Large intestine (tissue), 3 donors: Measurements from ENCODE around the gene CFAP20DC. TPM values are rescaled to one million over a fixed set of nuclear protein-coding genes. Genes with fewer than 3 reads are reported as not detected.

Source experiments
- DNase-seq, 2 donors: peaks; one replicate each; pipeline versions ENCODE4 v3.0.0 to v3.0.0-alpha.2; 2013
- H3K27ac ChIP-seq: one replicate; pipeline ENCODE4 v1.5.1; 2013; ENCODE audit warnings: low read length
- H3K27me3 ChIP-seq: 2 replicates; pipeline ENCODE4 v1.6.1; 2013; ENCODE audit warnings: low read length; ENCODE audit not compliant: control insufficient read depth, insufficient read depth
- H3K36me3 ChIP-seq: 2 replicates; pipeline ENCODE4 v1.6.1; 2013; ENCODE audit warnings: low read length; ENCODE audit not compliant: control insufficient read depth, insufficient read depth
- H3K4me1 ChIP-seq: one replicate; pipeline ENCODE4 v1.6.1; 2013; ENCODE audit warnings: low read length; ENCODE audit not compliant: control insufficient read depth, insufficient read depth
- H3K4me3 ChIP-seq: one replicate; pipeline ENCODE4 v1.5.1; 2013; ENCODE audit warnings: low read length
- H3K9me3 ChIP-seq: one replicate; pipeline ENCODE4 v1.6.1; 2013; ENCODE audit warnings: mild to moderate bottlenecking, low read depth, low read length, moderate library complexity; ENCODE audit not compliant: control insufficient read depth
- WGBS: methylation state at CpG from one replicate; pipeline ENCODE4 v1.1.5; 2013; ENCODE audit warnings: low lambda C conversion rate; ENCODE audit not compliant: insufficient coverage; 5-methylcytosine and 5-hydroxymethylcytosine counted together
- polyA plus RNA-seq: library from polyadenylated mRNA; unstranded; fragments of 120-200 nt; gene quantifications from one replicate; pipeline ENCODE4 v1.2.1, GENCODE V29; 2013

Gene CFAP20DC
- polyA plus RNA-seq, 1 donor, result 0.82 TPM

DNA sequence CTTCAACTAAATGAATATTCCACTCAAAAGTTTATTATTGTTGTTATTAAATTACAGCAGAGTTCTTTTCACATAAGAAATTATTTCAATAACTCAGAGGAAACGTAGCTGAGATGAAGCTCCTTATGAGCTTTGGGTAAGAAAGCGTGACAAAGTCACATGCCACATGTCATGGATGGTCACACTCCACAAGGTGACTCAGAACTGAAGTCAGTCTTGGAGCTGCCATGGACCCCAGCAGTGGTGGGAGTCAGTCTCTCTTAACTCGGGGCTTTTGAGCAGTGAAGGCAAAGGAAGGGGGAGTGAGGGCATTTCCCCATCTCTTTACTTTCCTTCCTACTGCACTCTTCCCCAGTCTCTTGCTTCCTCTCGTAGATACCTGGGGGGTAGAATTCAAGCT, 295.8 kb downstream of the CFAP20DC start:
- no peaks in the 10 kb centered on the region for H3K9me3 ChIP-seq
- no peak overlapping the region for H3K4me3 ChIP-seq
- peaks cover 2% of the 10 kb centered on the region for H3K27me3 ChIP-seq
- no CpG with 5 or more reads among the region's 4 CpGs for WGBS
- DNase-seq, result no peak
- H3K36me3 ChIP-seq, result no peaks in the 10 kb centered on the region
- no peak overlapping the region for H3K27ac ChIP-seq
- no peaks in the 10 kb centered on the region for H3K4me1 ChIP-seq

DNA sequence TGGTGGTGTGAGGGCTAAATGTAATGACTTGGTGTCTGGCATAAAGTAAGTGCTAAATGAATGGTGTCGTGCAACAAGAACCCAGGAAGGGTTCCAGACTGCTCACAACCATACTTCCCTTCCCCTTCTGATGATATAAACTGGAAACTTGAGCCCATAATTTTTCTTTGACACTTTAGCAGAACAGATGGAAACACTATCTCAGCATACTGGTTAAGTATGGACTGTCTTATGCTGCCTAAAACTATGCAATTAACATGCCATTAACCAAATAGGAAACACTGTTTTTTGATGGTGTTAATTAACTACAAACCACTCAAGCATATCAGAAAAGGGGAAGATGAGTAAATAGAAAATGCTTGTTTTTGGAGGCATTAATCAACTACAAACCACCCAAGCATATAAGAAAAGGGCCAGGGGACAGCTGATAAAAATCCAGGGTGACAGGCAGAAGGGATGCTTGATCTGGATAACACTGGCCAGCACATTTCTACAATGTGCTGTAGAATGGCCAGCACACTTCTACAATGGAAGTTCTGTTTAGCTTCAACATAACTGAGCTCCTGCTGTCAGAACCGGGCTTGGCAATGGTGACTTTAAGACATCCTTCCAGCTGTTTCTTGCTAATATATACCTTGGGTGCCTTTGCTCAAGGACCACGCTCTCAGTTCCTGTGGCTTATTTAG, 297.8 kb downstream of the CFAP20DC start:
- no peaks in the 10 kb centered on the region for H3K4me1 ChIP-seq
- no peaks in the 10 kb centered on the region for H3K36me3 ChIP-seq
- DNase-seq, result no peak
- H3K4me3 ChIP-seq, result no peak overlapping the region
- H3K9me3 ChIP-seq, result no peaks in the 10 kb centered on the region
- H3K27ac ChIP-seq, result no peak overlapping the region
- 60% methylated on average over 1 of the region's 3 CpGs for WGBS
- H3K27me3 ChIP-seq, result peaks cover 2% of the 10 kb centered on the region

DNA sequence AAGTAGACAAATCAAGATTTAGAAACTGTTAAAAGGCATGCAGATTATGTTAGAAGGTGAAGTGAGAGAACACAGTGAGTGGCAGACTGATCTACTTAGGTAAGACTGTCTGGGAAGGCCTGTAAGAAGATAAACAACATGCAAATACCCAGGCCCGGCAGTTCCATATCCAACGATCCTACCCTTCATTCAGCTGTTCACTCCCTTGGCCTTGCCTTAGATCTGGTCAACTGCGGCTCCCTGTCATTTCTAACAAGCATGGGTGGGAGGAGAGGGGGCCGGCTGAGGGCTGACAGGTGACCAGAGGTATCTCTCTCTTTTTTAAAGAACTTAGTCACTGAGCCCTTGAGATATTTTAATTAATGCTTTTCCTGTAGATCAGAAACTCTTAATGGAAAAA, 298.6 kb downstream of the CFAP20DC start:
- Histone ChIP-seq H3K9me3 (no peaks in the 10 kb centered on the region), H3K27me3 (peaks cover 2% of the 10 kb centered on the region), H3K4me1 (no peaks in the 10 kb centered on the region), H3K27ac (no peak overlapping the region), H3K36me3 (no peaks in the 10 kb centered on the region), H3K4me3 (no peak overlapping the region)
- WGBS, result no CpG with 5 or more reads among the region's 4 CpGs
- no peak for DNase-seq

DNA sequence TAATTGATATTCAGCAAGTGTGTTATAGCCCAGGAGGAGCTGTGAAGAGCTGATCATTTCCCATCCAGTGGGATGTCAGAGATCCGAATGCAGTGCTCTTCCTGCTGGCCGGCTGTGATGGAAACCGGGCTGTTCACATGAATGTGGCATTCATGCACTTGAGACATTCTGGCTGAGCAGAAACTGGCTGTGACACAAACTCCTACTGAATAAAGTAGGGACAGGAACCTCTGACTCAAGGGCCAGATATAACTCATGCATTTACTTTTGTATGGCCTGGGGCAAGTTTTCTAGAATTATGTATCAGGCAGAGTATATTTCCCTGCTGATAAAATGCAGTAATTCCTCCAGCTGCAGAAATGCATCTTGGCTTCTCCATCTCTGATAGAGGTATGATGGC, 299.9 kb downstream of the CFAP20DC start:
- Histone ChIP-seq H3K36me3 (no peaks in the 10 kb centered on the region), H3K9me3 (no peaks in the 10 kb centered on the region), H3K27ac (no peak overlapping the region), H3K4me3 (no peak overlapping the region), H3K27me3 (peaks cover 2% of the 10 kb centered on the region), H3K4me1 (no peaks in the 10 kb centered on the region)
- no CpG with 5 or more reads among the region's 3 CpGs for WGBS
- DNase-seq, result no peak

DNA sequence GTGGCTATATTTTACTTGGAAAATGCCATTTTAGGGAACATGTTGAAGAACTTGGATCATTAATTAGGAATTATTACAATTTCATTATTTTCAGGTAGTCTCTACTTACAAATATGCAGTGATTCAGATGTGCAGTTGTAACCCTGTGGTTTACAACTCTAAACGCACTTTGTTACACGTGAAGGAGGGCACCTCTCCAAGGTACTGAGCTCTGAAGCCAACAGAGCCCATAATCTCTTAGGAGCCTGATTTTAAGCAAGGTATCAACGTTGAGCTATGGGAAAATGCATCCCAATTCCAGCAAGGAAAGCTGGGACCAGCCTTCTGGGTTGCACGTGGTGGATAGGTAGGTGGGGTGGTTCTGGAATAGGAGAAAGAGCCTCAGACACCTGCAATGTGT, 301.8 kb downstream of the CFAP20DC start:
- H3K4me3 ChIP-seq, result no peak overlapping the region
- no CpG with 5 or more reads among the region's 4 CpGs for WGBS
- H3K4me1 ChIP-seq, result no peaks in the 10 kb centered on the region
- H3K27ac ChIP-seq, result no peak overlapping the region
- H3K36me3 ChIP-seq, result no peaks in the 10 kb centered on the region
- peaks cover 2% of the 10 kb centered on the region for H3K27me3 ChIP-seq
- H3K9me3 ChIP-seq, result no peaks in the 10 kb centered on the region
- DNase-seq, result no peak

DNA sequence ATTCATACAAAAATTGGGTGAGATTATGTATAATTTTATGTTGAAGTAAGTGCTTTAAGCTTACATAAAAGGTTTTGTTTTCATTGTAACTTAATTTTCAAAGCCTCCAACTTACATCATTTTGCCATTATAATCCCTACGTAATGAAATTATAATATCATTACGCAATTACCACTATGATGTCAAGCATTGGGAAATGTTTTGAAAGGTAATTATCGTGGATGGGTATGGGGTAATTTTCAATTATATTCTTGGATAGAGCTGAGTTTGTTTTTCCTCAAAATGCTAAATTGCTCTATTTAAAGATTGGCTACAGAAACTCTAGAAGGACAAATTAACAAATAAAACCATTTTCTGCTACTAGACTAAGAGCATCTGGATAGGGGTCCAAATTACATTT, 303.1 kb downstream of the CFAP20DC start:
- WGBS, result 88% methylated on average over 3 of the region's 3 CpGs
- Histone ChIP-seq H3K36me3 (no peaks in the 10 kb centered on the region), H3K27me3 (no peaks in the 10 kb centered on the region), H3K4me1 (no peaks in the 10 kb centered on the region), H3K4me3 (no peak overlapping the region), H3K27ac (no peak overlapping the region), H3K9me3 (no peaks in the 10 kb centered on the region)
- no peak for DNase-seq

DNA sequence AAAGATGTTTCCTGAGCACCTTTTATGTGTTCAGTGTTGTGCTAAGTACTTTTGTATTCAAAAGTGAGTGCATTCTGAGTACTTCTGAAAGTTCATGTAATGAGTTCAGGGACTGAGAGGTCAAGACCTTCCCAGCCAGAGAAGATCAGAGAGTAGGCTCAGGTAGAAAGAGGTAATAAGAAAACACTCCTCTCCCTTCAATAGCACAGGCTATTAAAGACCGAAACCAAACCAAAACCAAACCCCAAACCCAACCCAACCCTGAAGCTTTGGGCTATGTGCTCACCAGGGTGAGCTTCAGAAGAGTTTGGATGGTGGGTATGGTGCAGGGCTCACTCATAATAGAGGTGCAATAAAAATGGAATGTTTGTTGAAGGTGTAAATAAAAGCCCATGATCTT, 306.5 kb downstream of the CFAP20DC start:
- DNase-seq, result no peak
- H3K4me3 ChIP-seq, result no peak overlapping the region
- no CpG with 5 or more reads among the region's 1 CpG for WGBS

DNA sequence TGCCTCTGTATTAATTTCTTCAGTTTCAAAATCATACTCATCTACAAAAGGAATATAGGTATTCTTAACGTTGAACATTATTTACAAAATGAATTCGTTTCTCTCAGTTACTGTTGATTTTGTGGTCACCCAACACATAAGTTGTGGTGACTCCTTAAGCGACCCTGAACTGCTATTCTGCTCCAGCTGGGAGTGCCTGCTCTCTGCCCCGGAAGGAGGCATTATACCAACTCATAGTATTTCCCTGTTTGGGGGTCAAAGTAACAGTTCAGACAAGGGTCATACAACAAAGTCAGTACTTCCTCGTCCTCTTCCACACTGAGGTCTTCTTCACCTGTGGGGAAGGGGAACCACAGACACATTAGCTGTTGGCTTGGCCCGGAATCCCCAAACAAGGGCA, 307.6 kb downstream of the CFAP20DC start:
- Histone ChIP-seq H3K27ac (no peak overlapping the region), H3K36me3 (no peaks in the 10 kb centered on the region), H3K27me3 (no peaks in the 10 kb centered on the region), H3K4me3 (no peak overlapping the region), H3K9me3 (no peaks in the 10 kb centered on the region), H3K4me1 (no peaks in the 10 kb centered on the region)
- DNase-seq, result peak in 1 of 2 donors; percentile 28
- 80% methylated on average over 1 of the region's 6 CpGs for WGBS

More for the DNA sequence above, 306.5 kb downstream of the CFAP20DC start:
- Histone ChIP-seq H3K27me3 (no peaks in the 10 kb centered on the region), H3K9me3 (no peaks in the 10 kb centered on the region), H3K36me3 (no peaks in the 10 kb centered on the region), H3K27ac (no peak overlapping the region), H3K4me1 (no peaks in the 10 kb centered on the region)

DNA sequence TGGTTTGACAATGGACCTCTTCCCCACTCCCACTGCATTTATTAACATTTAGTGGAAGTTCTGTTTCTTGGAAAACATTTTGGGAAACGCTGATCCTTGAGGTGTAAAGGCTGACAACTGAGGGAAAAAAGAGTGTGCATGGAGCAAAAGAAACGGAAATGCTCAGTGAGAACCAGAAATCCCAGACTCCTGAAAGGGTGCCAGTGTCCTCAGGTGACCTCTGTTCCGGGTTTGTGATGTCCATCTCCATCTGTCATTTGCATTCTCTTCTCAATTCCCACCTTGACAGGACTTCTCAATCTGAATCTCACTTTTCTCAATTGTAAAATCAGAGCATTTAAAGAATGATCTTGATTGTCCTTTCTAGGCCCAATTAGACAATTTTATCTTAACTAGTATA, 312.2 kb downstream of the CFAP20DC start:
- no peak overlapping the region for H3K4me3 ChIP-seq
- no peak for DNase-seq
- no peaks in the 10 kb centered on the region for H3K4me1 ChIP-seq
- H3K27me3 ChIP-seq, result no peaks in the 10 kb centered on the region
- WGBS, result 100% methylated on average over 2 of the region's 3 CpGs
- no peak overlapping the region for H3K27ac ChIP-seq
- no peaks in the 10 kb centered on the region for H3K36me3 ChIP-seq
- H3K9me3 ChIP-seq, result no peaks in the 10 kb centered on the region

DNA sequence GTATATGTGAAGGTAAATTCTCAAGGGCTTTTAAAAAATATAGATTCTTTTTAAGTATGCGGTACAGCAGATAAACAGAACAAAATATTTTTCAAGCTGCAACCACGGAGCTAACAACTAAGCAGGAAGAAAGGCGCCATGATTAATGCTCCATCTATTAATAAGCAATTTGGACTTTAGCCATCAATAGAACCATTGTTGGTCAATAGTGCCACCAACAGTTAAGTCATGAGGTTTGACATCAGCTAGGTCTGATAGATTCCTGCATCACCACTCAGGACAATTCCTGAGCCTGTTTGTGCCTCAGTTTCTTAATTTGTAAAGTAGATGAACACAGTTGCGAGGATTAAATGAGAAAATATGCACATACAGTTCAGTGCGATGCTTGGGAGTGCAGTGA, 318.2 kb downstream of the CFAP20DC start:
- Histone ChIP-seq H3K27me3 (peaks cover 2% of the 10 kb centered on the region), H3K4me3 (no peak overlapping the region), H3K4me1 (no peaks in the 10 kb centered on the region), H3K9me3 (no peaks in the 10 kb centered on the region), H3K36me3 (no peaks in the 10 kb centered on the region), H3K27ac (no peak overlapping the region)
- 100% methylated on average over 1 of the region's 5 CpGs for WGBS
- no peak for DNase-seq

DNA sequence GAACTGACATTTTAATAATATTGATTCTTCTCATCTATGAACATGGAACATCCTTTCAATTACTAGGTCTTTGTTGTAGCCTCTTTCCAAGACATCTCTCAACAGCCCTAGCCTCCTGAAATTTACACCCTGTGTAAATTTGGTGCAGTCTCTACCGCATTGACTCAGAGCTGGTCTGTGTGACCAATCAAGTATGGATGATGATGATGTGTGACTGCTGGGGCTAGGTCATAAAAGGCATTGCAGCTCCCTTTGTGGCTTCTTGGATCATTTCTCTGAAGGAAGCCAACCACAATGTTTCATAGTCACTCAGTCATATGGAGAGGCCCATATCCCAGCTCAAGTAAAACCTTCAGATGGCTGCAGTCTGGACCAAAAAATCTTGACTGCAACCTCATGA, 321.1 kb downstream of the CFAP20DC start:
- no peak overlapping the region for H3K27ac ChIP-seq
- no peaks in the 10 kb centered on the region for H3K36me3 ChIP-seq
- H3K9me3 ChIP-seq, result no peaks in the 10 kb centered on the region
- DNase-seq, result no peak
- H3K27me3 ChIP-seq, result peaks cover 7% of the 10 kb centered on the region
- no CpG with 5 or more reads among the region's 1 CpG for WGBS
- H3K4me3 ChIP-seq, result no peak overlapping the region
- H3K4me1 ChIP-seq, result no peaks in the 10 kb centered on the region
